GM18502 (cell line): ENCODE results near the gene KREMEN1.

Experiments
- ATAC-seq: cut with Tn5 transposase; IDR thresholded peaks from one replicate; pipeline ENCODE4 v1.9.1; 2021; ENCODE audit warnings: mild to moderate bottlenecking; ENCODE audit not compliant: unreplicated experiment, poor library complexity

The KREMEN1 gene

DNA sequence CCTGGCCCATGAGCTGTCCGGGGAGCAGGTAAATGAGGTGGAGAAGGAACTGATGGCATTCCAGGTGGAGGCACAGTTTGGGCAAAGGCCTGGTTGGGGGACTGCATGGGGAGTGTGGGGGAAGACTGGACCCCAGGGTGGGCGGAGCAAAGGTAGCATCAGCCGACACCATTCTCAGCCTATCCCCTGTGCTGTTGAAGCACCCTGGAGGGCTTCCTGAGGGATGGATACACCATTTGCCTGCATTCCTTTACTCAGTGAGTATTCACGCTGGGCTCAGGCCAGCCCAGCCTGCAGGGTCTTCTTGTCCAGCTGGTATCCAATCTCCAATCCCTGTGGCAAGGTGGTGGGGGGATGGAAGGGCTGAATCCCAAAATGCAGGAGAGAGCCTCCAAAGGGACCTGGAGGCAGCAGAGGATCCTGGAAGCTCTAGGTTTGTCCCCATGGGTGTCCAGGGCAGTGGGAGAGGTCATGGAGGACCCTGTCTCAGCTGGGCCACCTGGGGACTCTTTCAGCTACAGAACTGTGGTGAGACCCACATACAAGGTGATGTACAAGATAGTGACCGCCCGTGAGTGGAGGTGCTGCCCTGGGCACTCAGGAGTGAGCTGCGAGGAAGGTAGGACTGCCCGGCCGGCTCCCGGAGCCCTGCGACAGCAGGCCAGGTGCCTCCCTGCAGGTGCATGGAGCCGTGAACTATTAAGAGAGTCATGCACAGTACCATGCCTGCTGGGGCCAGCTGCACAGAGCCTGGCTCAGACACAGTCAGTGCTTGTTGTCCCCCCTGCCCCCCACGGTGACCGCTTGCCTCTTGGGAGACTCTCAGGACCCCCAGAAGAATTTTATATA is 142.4 kb downstream of the KREMEN1 start:
- no peak for ATAC-seq

GRCh38 chr22:29216011-29216872 is 143.4 kb downstream of the KREMEN1 start:
- no peak for ATAC-seq

- ATAC-seq, result no peak
Measured at GRCh38 chr22:29216873-29217666, 144.2 kb downstream of the KREMEN1 start.
